ENCODE data around the gene CPNE5. TPM values are rescaled to one million over a fixed set of nuclear protein-coding genes. Genes with fewer than 3 reads are reported as not detected.

Gene CPNE5
- total RNA-seq, 4 donors from 2014 or later: 1.1 to 4.6 (median 2.9) TPM

DNA sequence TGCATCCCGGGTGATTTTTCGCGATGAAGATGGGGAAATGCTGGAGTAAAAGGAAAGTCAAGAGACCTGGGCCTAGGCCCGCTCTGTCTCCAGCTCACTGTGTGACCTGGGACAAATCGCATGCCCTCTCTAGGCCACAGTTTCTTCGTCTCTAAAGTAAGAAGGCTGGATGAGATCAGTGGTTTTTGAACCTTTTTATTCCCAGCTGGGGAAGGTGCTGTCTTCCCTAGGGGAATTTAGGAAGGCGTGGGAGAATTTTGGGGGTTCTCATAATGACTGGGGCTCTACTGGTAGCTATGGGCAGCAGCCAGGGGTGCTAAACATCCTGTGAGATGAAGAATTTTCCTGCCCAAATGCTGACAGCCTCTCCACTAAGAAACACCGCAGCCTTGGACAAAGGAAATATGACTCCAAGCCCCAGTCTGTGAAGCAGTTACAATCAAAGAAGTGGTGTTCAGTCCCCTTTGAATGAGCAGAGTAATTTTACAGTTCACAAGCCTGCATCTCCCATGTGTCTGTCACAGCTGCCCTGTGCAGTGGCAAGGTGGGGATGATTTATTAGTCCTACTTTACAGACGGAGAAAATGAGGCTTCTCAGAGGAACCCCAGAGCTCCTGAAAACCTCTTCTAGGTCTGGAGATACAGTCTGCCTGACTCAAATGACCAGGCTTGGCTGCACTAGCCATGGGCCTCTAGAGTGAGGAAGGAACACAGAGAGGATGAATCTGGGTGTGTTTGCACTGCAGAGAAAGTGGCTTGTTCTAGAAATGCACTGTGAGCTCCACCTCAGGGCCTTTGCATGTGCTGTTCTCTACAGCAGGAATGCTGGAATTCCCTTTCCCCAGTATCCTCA, 84.4 kb downstream of the CPNE5 start:
- intact Hi-C loops (cut with DNase I): loop anchor here (5.0 to 10.0 kb wide), 3 partner anchors 33 to 330 kb away; no protein-coding TSS in a partner anchor
- Histone ChIP-seq H3K27me3 (no peaks in the 10 kb centered on the region), H3K9me3 (no peaks in the 10 kb centered on the region), H3K4me1 (peaks cover 22 to 23% of the 10 kb centered on the region in 2 donors), H3K27ac (no peak overlapping the region), H3K4me3 (replicated peaks in 1 of 3) (no peak overlapping the region), H3K36me3 (no peaks in the 10 kb centered on the region)
- WGBS, 2 donors: 86 to 93% methylated on average over 9 of the region's 9 CpGs
- TF ChIP-seq, protein P1, sequence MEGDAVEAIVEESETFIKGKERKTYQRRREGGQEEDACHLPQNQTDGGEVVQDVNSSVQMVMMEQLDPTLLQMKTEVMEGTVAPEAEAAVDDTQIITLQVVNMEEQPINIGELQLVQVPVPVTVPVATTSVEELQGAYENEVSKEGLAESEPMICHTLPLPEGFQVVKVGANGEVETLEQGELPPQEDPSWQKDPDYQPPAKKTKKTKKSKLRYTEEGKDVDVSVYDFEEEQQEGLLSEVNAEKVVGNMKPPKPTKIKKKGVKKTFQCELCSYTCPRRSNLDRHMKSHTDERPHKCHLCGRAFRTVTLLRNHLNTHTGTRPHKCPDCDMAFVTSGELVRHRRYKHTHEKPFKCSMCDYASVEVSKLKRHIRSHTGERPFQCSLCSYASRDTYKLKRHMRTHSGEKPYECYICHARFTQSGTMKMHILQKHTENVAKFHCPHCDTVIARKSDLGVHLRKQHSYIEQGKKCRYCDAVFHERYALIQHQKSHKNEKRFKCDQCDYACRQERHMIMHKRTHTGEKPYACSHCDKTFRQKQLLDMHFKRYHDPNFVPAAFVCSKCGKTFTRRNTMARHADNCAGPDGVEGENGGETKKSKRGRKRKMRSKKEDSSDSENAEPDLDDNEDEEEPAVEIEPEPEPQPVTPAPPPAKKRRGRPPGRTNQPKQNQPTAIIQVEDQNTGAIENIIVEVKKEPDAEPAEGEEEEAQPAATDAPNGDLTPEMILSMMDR (IDR thresholded peaks at IDR 0.05): no peak
- no peak for TF ChIP-seq POLR2A (IDR thresholded peaks at IDR 0.05)
- no peak for DNase-seq

DNA sequence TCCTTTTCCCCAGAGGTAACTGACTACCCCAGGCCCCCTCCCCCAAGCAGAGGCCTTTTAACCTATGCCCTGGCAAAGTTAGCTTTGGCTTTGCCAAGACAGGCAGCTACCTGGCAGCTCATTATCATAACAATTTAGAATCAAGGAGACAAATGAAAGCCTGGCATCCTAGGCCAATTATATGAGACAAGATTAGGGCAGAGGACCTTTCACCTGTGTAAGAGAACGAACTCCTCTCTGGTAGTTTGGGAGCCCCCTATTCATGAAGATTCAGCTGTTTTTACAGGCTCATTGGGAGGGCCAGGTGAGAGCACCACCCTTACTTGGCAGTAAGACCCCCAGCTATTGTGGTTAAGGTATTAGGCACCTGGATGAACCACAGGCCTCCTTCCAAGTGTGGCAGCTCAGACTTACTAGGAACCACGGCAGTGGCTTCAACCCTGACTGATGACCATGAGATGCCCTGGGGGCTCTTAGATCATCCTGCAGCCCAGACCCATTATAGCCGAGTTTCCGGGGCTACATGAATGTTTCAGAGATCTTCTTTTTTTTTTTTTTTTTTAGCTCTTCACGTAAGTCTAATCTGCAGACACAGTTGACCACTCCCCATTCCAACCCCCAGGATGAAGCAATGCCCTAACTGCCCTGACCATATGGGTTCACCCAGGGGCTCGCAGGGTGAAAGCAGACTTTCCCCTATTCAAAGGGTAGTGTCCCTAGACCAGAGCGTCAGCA, 85.4 kb downstream of the CPNE5 start:
- H3K27ac ChIP-seq: no peak overlapping the region
- H3K4me1 ChIP-seq: peaks cover 22% of the 10 kb centered on the region in 2 donors
- 89 to 96% methylated on average over 7 of the region's 7 CpGs for WGBS, 2 donors
- H3K36me3 ChIP-seq: no peaks in the 10 kb centered on the region
- TF ChIP-seq, protein P1 (IDR thresholded peaks at IDR 0.05): no peak
- no peak for TF ChIP-seq POLR2A (IDR thresholded peaks at IDR 0.05)
- no peaks in the 10 kb centered on the region for H3K9me3 ChIP-seq
- no peak overlapping the region for H3K4me3 ChIP-seq (replicated peaks in 1 of 3)
- intact Hi-C loops (cut with DNase I): loop anchor here (10.0 kb wide), 1 partner anchor 329 kb away; no protein-coding TSS in a partner anchor
- DNase-seq: no peak
- no peaks in the 10 kb centered on the region for H3K27me3 ChIP-seq

DNA sequence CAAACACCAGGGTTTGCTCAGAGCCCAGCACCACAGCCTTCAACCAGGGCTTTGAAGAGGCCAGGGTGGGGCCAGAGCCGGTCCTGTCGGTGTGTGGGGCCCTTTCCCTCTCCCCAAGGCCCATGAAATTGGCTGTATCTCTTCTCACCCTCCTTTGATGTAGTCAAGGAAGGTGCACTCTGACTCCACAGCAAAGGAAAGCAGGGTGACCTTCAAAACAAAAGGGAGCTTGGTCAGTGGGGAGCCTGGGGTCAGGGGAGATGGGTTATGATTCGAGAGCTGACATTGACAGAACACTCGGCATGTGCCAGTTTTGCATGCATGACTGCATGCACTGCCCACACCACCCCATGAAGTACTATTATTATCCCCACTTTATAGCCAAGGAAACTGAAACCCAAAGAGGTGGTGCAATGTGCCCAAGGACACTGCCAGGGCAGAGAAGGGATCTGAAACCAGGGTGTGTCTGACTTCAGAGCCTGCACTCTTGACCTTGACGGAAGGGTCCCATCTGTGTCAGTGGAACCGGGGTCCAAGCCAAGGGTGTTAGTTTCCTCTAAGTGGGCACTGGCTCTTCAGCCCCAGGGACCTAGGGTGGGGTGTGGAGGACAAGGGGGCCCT, 86.2 kb downstream of the CPNE5 start:
- Histone ChIP-seq H3K9me3 (no peaks in the 10 kb centered on the region), H3K4me3 (replicated peaks in 1 of 3) (no peak overlapping the region), H3K36me3 (no peaks in the 10 kb centered on the region), H3K27ac (peak overlapping the region in 2 of 3 donors; percentile 7 to 33), H3K4me1 (peaks cover 20 to 22% of the 10 kb centered on the region in 2 donors), H3K27me3 (no peaks in the 10 kb centered on the region)
- WGBS, 2 donors: 42 to 46% methylated on average over 5 to 6 of the region's 6 CpGs
- TF ChIP-seq POLR2A (IDR thresholded peaks at IDR 0.05): no peak
- TF ChIP-seq, protein P1 (IDR thresholded peaks at IDR 0.05): no peak
- DNase-seq: no peak
- intact Hi-C loops (cut with DNase I): loop anchor here (10.0 kb wide), 1 partner anchor 328 kb away; no protein-coding TSS in a partner anchor

DNA sequence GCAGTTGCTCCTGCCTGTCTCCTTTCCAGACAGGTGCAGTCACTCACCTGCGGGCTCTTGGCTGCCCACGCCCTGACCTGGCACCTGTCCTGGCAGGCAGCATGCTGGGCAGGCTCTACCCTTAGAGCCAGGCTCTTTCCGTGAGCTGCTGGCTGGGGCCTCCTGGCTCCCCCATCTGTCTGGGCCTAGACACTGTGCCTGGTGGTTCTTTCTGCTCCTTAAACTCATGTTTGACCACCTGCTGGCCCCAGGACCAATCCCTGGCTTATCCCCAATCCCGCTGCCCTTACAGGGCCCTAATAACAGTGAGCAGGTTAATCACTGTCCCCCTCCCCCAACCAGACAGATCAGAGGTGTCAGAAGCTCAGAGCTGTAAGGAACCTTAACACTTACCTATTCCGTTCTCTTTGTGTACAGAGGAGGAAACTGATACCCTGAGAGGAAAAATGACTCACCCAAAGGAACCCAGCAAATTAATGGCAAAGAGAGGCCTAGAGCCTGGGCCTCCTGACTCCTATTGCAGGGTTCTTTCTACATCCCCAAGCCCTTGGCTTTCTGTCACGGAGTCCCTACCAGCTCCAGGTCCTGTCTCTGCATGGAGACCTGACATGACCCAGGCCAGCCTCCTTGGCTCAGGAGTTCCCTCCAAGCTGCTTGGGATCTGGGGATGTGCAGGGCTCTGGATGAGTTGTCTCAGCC, 86.9 kb downstream of the CPNE5 start:
- peak; percentile 73 to 75 for DNase-seq
- Histone ChIP-seq H3K36me3 (no peaks in the 10 kb centered on the region), H3K27me3 (no peaks in the 10 kb centered on the region), H3K4me1 (peaks cover 20 to 22% of the 10 kb centered on the region in 2 donors), H3K9me3 (no peaks in the 10 kb centered on the region), H3K4me3 (replicated peaks in 1 of 3) (no peak overlapping the region), H3K27ac (peak overlapping the region in 1 of 3 donors; percentile 17)
- 75 to 82% methylated on average over 6 of the region's 6 CpGs for whole genome bisulfite sequencing, 2 donors
- no peak for TF ChIP-seq POLR2A (IDR thresholded peaks at IDR 0.05)
- TF ChIP-seq, protein P1 (IDR thresholded peaks at IDR 0.05): no peak
- intact Hi-C loops (cut with DNase I): loop anchor here (10.0 kb wide), 1 partner anchor 328 kb away; no protein-coding TSS in a partner anchor

Data from thyroid gland (tissue), 4 donors.